ENCODE measurements around the gene OR2AG1.

The OR2AG1 gene

GRCh38 chr11:6782720-6783119, at the start of gene OR2AG1:
OR2AG1 (plus strand) TSS chr11:6783020; CDS start chr11:6785038, 2,018 bp downstream.
- no peak for DNase-seq (ENCODE audit: low read depth)

- no peak for DNase-seq (ENCODE audit: low read depth)
Observed at GRCh38 chr11:6733326-6734275, 49.2 kb upstream of the OR2AG1 start.

- DNase-seq (ENCODE audit: low read depth): no peak
Observed at GRCh38 chr11:6734616-6735015, 48.2 kb upstream of the OR2AG1 start.

GRCh38 chr11:6735306-6735705, 47.5 kb upstream of the OR2AG1 start:
- DNase-seq (ENCODE audit: low read depth): peak; percentile 22

- DNase-seq (ENCODE audit: low read depth): no peak
Observed at GRCh38 chr11:6736495-6737121, 46.2 kb upstream of the OR2AG1 start.

- peak; percentile 55 for DNase-seq (ENCODE audit: low read depth)
Observed at GRCh38 chr11:6737872-6738466, 44.9 kb upstream of the OR2AG1 start.

- DNase-seq (ENCODE audit: low read depth): no peak
Observed at GRCh38 chr11:6738590-6738989, 44.2 kb upstream of the OR2AG1 start.

- DNase-seq (ENCODE audit: low read depth): peak; percentile 18
Observed at GRCh38 chr11:6742260-6742659, 40.6 kb upstream of the OR2AG1 start.

- no peak for DNase-seq (ENCODE audit: low read depth)
Observed at GRCh38 chr11:6745018-6745417, 37.8 kb upstream of the OR2AG1 start.

GRCh38 chr11:6745465-6746015, 37.3 kb upstream of the OR2AG1 start:
- DNase-seq (ENCODE audit: low read depth): no peak

- DNase-seq (ENCODE audit: low read depth): peak; percentile 24
Observed at GRCh38 chr11:6746086-6746618, 36.7 kb upstream of the OR2AG1 start.

GRCh38 chr11:6746626-6747025, 36.2 kb upstream of the OR2AG1 start:
- DNase-seq (ENCODE audit: low read depth): no peak

- DNase-seq (ENCODE audit: low read depth): no peak
Observed at GRCh38 chr11:6747097-6747668, 35.6 kb upstream of the OR2AG1 start.

- no peak for DNase-seq (ENCODE audit: low read depth)
Observed at GRCh38 chr11:6755303-6755952, 27.4 kb upstream of the OR2AG1 start.

- no peak for DNase-seq (ENCODE audit: low read depth)
Observed at GRCh38 chr11:6755953-6756347, 26.9 kb upstream of the OR2AG1 start.

- DNase-seq (ENCODE audit: low read depth): peak; percentile 40
Observed at GRCh38 chr11:6757373-6757967, 25.4 kb upstream of the OR2AG1 start.

- no peak for DNase-seq (ENCODE audit: low read depth)
Observed at GRCh38 chr11:6771926-6772893, 10.6 kb upstream of the OR2AG1 start, which contains the start of gene OR2AG2. OR2AG2 (minus strand) TSS chr11:6771976; CDS start chr11:6768957, 3,019 bp downstream.

- DNase-seq (ENCODE audit: low read depth): no peak
Observed at GRCh38 chr11:6778518-6778917, 4.3 kb upstream of the OR2AG1 start.

GRCh38 chr11:6780829-6781228, 2.0 kb upstream of the OR2AG1 start:
- DNase-seq (ENCODE audit: low read depth): no peak

GRCh38 chr11:6790546-6790945, 7.7 kb downstream of the OR2AG1 start:
- DNase-seq (ENCODE audit: low read depth): no peak

All from stimulated activated CD4-positive, alpha-beta T cell treated with anti-CD3 and anti-CD28 coated beads, Interleukin-2, amount 100 ng/mL, for 4 hours (primary cell).